ENCODE measurements around the gene ROR2. TPM values are rescaled to one million over a fixed set of nuclear protein-coding genes. Genes with fewer than 3 reads are reported as not detected.
"Not testable (repeated sequence)": the region's sequence is repeated elsewhere in the genome, so short reads cannot be mapped to it uniquely, and the experiment has no call there.

Gene ROR2
- total RNA-seq, 1 experiment from 2014 or later: not detected

GRCh38 chr9:91643481-91644077, 306.4 kb downstream of the ROR2 start:
- H3K4me3 ChIP-seq: no peak overlapping the region
- no peaks in the 10 kb centered on the region for H3K36me3 ChIP-seq
- no peaks in the 10 kb centered on the region; the same call in 1 of the 2 replicates for H3K9me3 ChIP-seq (replicated peaks)
- no peak for DNase-seq
- no peaks in the 10 kb centered on the region for H3K27me3 ChIP-seq
- no peak overlapping the region for H3K27ac ChIP-seq
- no peaks in the 10 kb centered on the region for H3K4me1 ChIP-seq

- Histone ChIP-seq H3K4me3 (no peak overlapping the region), H3K27ac (no peak overlapping the region), H3K9me3 (replicated peaks) (no peaks in the 10 kb centered on the region; the same call in 1 of the 2 replicates), H3K27me3 (no peaks in the 10 kb centered on the region), H3K4me1 (no peaks in the 10 kb centered on the region), H3K36me3 (no peaks in the 10 kb centered on the region)
- no peak for DNase-seq
Observed at GRCh38 chr9:91642771-91643170, 307.3 kb downstream of the ROR2 start.

- no peak overlapping the region for H3K4me3 ChIP-seq
- DNase-seq: no peak
- no peaks in the 10 kb centered on the region for H3K27me3 ChIP-seq
- H3K27ac ChIP-seq: no peak overlapping the region
- no peaks in the 10 kb centered on the region; the same call in 1 of the 2 replicates for H3K9me3 ChIP-seq (replicated peaks)
- H3K4me1 ChIP-seq: no peaks in the 10 kb centered on the region
- no peaks in the 10 kb centered on the region for H3K36me3 ChIP-seq
Observed at GRCh38 chr9:91640428-91640827, 309.6 kb downstream of the ROR2 start.

- Histone ChIP-seq H3K27ac (no peak overlapping the region), H3K4me3 (no peak overlapping the region), H3K4me1 (no peaks in the 10 kb centered on the region), H3K36me3 (no peaks in the 10 kb centered on the region), H3K9me3 (replicated peaks) (no peaks in the 10 kb centered on the region; the same call in 1 of the 2 replicates), H3K27me3 (no peaks in the 10 kb centered on the region)
- DNase-seq: no peak
Observed at GRCh38 chr9:91639054-91639453, 311.0 kb downstream of the ROR2 start.

GRCh38 chr9:91634832-91635231, 315.2 kb downstream of the ROR2 start:
- not testable (repeated sequence) for H3K27me3 ChIP-seq; H3K36me3 ChIP-seq; H3K27ac ChIP-seq; H3K4me3 ChIP-seq; H3K9me3 ChIP-seq (replicated peaks); DNase-seq; H3K4me1 ChIP-seq

GRCh38 chr9:91629718-91630117, 320.3 kb downstream of the ROR2 start:
- H3K27ac ChIP-seq: no peak overlapping the region
- DNase-seq: no peak
- no peaks in the 10 kb centered on the region for H3K36me3 ChIP-seq

GRCh38 chr9:91628892-91629291, 321.1 kb downstream of the ROR2 start:
- Histone ChIP-seq H3K4me1 (no peaks in the 10 kb centered on the region), H3K9me3 (replicated peaks) (no peaks in the 10 kb centered on the region), H3K27me3 (no peaks in the 10 kb centered on the region), H3K4me3 (no peak overlapping the region), H3K27ac (no peak overlapping the region), H3K36me3 (no peaks in the 10 kb centered on the region)
- no peak for DNase-seq

More at GRCh38 chr9:91629718-91630117, 320.3 kb downstream of the ROR2 start:
- H3K4me1 ChIP-seq: no peaks in the 10 kb centered on the region
- no peaks in the 10 kb centered on the region for H3K9me3 ChIP-seq (replicated peaks)
- H3K4me3 ChIP-seq: no peak overlapping the region
- H3K27me3 ChIP-seq: no peaks in the 10 kb centered on the region

GRCh38 chr9:91625331-91625730, 324.7 kb downstream of the ROR2 start:
- H3K4me1 ChIP-seq: no peaks in the 10 kb centered on the region
- 0 out of 2 replicates have a peak, but pooled peaks cover 4% of the 10 kb centered on the region for H3K27me3 ChIP-seq
- H3K27ac ChIP-seq: no peak overlapping the region
- H3K9me3 ChIP-seq (replicated peaks): no peaks in the 10 kb centered on the region
- DNase-seq: no peak
- H3K4me3 ChIP-seq: no peak overlapping the region
- H3K36me3 ChIP-seq: no peaks in the 10 kb centered on the region

GRCh38 chr9:91623004-91623403, 327.0 kb downstream of the ROR2 start:
- H3K9me3 ChIP-seq (replicated peaks): no peaks in the 10 kb centered on the region
- no peak for DNase-seq
- H3K4me3 ChIP-seq: no peak overlapping the region
- no peak overlapping the region for H3K27ac ChIP-seq
- H3K27me3 ChIP-seq: 0 out of 2 replicates have a peak, but pooled peaks cover 4% of the 10 kb centered on the region
- H3K4me1 ChIP-seq: no peaks in the 10 kb centered on the region
- no peaks in the 10 kb centered on the region for H3K36me3 ChIP-seq

- H3K27me3 ChIP-seq; H3K4me3 ChIP-seq; H3K4me1 ChIP-seq; DNase-seq; H3K36me3 ChIP-seq; H3K9me3 ChIP-seq (replicated peaks); H3K27ac ChIP-seq: not testable (repeated sequence)
Observed at GRCh38 chr9:91622121-91622520, 327.9 kb downstream of the ROR2 start.

- H3K4me3 ChIP-seq; H3K27me3 ChIP-seq; H3K4me1 ChIP-seq; DNase-seq; H3K27ac ChIP-seq; H3K9me3 ChIP-seq (replicated peaks); H3K36me3 ChIP-seq: not testable (repeated sequence)
Observed at GRCh38 chr9:91614044-91614443, 336.0 kb downstream of the ROR2 start.

GRCh38 chr9:91611582-91611981, 338.4 kb downstream of the ROR2 start:
- no peaks in the 10 kb centered on the region for H3K27me3 ChIP-seq
- no peaks in the 10 kb centered on the region for H3K9me3 ChIP-seq (replicated peaks)
- no peak overlapping the region for H3K4me3 ChIP-seq
- DNase-seq: no peak
- H3K36me3 ChIP-seq: no peaks in the 10 kb centered on the region
- no peaks in the 10 kb centered on the region for H3K4me1 ChIP-seq
- no peak overlapping the region for H3K27ac ChIP-seq

- H3K27me3 ChIP-seq: no peaks in the 10 kb centered on the region; the same call in 1 of the 2 replicates
- H3K27ac ChIP-seq: no peak overlapping the region
- no peaks in the 10 kb centered on the region for H3K4me1 ChIP-seq
- H3K36me3 ChIP-seq: no peaks in the 10 kb centered on the region
- H3K4me3 ChIP-seq: no peak overlapping the region
- H3K9me3 ChIP-seq (replicated peaks): no peaks in the 10 kb centered on the region
- no peak for DNase-seq
Observed at GRCh38 chr9:91606255-91606995, 343.6 kb downstream of the ROR2 start.

GRCh38 chr9:91604451-91605179, 345.4 kb downstream of the ROR2 start:
- Histone ChIP-seq H3K9me3 (replicated peaks) (no peaks in the 10 kb centered on the region), H3K36me3 (no peaks in the 10 kb centered on the region), H3K27me3 (no peaks in the 10 kb centered on the region; the same call in 1 of the 2 replicates), H3K4me1 (no peaks in the 10 kb centered on the region), H3K4me3 (no peak overlapping the region), H3K27ac (no peak overlapping the region)
- no peak for DNase-seq

GRCh38 chr9:91603932-91604331, 346.1 kb downstream of the ROR2 start:
- H3K4me1 ChIP-seq: no peaks in the 10 kb centered on the region
- H3K9me3 ChIP-seq (replicated peaks): no peaks in the 10 kb centered on the region
- no peak overlapping the region for H3K4me3 ChIP-seq
- H3K27ac ChIP-seq: no peak overlapping the region
- no peaks in the 10 kb centered on the region for H3K36me3 ChIP-seq
- H3K27me3 ChIP-seq: no peaks in the 10 kb centered on the region; the same call in 1 of the 2 replicates
- no peak for DNase-seq

Measured in SJCRH30 (cell line).